H54 (cell line): Measurements from ENCODE around the gene SPTY2D1.
A peak's percentile ranks its signal among the peaks of the same experiment; 100 is the strongest.
"Not testable (repeated sequence)": the region's sequence is repeated elsewhere in the genome, so short reads cannot be mapped to it uniquely, and the experiment has no call there.

Experiments used
- DNase-seq: peaks from one replicate; pipeline ENCODE4 v3.0.0; 2011; ENCODE audit warnings: low spot score, mixed read lengths; ENCODE audit not compliant: insufficient read length
- FAIRE-seq: peaks from 3 replicates; lab custom pipeline; 2011; peaks lifted over from hg19 to GRCh38; lab: Jason Lieb, UNC
- POLR2A ChIP-seq: IDR thresholded peaks from 2 replicates; pipeline ENCODE4 v1.6.1; 2011; ENCODE audit warnings: low read depth, mild to moderate bottlenecking, low read length

SPTY2D1 gene

DNA sequence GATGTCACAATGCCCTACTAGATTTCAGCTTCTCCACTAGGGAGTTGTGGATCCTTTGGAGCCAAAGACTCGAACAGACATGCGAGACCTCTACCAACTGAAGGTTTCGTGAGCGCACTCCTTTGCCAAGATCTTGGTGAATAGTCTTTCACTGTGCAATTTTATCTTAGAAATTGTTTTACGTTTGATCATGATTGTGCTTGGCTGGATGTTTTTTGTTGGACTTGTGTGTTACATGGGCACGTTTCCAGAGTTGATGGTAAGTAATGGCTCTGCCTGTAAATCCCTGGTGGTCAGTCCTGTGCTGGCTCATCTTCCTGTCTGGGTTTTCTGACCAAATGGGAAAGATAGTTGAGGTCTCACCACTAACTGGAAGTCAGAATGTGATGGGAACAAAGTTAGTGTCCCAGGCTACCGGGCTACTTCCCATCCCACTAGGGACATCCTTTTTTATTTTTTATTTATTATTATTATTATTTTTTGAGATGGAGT is 34.4 kb downstream of the SPTY2D1 start, which contains the start of gene MISFA:
Gene MISFA (plus strand): TSS at position 51 of the 492 bp plus-strand sequence. CDS start 140 bp downstream, at position 191.
- no peak for DNase-seq
- TF ChIP-seq POLR2A: no peak
- FAIRE-seq: no peak

DNA sequence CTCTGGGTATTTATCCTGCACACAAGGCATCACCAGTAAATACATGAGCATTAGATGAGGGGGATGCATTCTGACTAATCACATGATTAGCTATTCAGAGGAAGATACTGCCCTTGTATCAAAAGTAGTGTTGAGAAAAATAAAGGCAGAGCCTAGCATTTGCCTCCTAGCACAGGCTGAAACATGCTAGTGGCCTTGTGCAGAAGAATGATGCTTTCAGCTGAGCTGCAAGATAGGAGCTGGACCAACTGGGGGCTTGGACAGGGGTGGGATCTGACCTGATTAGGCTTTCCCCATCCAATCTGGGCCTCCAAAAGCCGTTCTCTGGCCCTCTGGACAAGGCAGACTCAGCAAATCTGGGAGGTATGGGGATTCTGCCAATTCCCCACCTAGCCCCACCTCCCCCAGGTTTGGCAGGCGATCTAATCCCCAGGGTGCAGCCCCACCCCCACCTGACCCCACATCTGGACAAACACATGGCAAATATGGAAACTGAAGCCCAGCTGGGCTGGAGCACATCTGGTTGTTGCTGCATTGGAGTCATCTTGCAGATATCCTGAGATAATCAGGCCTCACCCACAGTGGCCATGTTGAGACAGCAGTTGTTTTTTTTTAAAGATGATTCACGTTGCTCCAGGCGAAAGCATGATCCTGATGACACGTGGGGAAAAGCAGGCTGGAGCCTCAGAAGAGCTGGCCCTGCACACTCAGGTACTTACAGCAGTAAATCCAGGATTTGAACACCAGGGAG is 39.0 kb downstream of the SPTY2D1 start:
- no peak for TF ChIP-seq POLR2A
- FAIRE-seq (no peak), DNase-seq (peak; percentile 53)

DNA sequence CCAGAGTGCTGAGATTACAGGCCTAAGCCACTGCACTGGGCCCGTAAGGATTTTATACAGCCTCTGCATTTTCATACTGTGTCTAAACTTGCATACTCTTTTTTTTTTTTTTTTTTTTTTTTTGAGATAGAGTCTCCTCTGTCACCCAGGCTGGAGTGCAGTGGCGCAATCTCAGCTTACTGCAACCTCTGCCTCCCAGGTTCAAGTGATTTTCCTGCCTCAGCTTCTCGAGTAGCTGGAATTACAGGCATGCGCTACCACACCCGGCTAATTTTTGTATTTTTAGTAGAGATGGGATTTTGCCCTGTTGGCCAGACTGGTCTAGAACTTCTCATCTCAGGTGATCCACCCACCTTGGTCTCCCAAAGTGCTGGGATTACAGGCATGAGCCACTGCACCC is 40.1 kb downstream of the SPTY2D1 start:
- DNase-seq, FAIRE-seq: not testable (repeated sequence)

DNA sequence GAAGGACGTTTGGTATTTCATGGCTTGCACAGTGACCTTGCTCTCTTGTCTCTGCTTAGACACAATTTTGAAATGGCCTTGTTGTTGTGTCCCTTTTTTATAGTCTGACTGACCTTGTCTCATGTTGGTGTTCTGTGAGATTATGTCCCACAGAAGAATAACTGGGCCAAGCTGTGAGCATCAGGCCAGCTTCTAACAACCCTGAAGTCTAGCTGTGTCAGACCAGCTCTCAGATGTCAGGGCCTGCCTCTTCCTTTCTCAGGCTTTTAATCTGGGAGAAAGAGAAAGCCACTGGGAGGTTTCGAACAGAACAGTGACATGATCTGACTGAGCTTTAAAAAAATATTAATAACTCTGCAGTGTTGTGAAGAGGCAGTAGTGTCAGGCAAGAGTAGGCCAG is 43.6 kb downstream of the SPTY2D1 start:
- no peak for TF ChIP-seq POLR2A
- FAIRE-seq (no peak), DNase-seq (no peak)

DNA sequence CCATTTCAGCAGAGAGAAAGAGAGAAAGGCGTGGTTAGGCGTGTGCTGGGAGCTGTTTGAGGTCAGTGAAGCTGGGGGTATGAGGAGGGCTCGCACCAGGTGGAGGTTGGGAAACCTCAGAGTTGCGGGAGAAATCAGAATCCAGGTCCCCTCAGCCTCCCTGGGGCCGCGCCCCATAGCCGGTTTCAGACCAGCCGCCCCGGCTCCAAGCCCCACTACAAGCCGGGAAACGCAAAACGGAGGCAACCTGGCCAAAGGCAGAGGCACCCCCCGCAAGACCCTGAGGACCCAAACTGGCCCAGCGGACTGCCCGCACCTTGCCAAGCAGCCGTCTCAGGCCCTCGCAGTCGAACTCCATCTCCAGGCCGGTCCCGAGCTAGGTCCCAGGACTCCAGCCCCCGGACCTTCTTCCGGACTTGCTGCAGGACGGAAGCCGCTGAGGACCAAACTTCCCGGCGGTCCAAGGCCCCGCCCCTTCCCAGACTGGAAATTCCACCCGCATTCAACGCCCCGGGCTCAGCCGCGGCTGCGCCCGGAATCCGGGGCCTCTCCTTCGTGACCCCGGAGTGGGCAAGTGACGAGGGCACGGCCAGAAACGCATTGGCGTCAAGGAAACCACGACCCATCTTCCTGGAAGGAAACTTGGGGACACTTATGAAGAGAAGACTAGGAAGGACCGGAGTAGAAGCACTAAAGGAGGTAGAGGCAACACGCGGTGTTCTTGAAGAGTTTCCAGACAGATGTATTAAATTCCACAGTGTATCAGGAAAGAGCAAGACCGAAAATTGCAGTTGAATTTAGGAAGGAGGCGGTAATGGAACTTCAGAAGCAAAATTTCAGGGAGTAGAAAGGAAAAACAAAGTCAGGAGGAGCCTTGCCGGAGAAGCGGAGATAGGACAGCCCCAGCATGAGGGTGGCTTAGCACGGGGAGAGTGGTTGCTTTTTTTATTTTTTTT is 45.6 kb downstream of the SPTY2D1 start, which contains the start of gene UEVLD:
Gene UEVLD (minus strand): TSS at position 438 of the 956 bp plus-strand sequence. CDS start 80 bp downstream, at position 358.
- peak; percentile 86 for TF ChIP-seq POLR2A
- DNase-seq (peak; percentile 88), FAIRE-seq (no peak)

DNA sequence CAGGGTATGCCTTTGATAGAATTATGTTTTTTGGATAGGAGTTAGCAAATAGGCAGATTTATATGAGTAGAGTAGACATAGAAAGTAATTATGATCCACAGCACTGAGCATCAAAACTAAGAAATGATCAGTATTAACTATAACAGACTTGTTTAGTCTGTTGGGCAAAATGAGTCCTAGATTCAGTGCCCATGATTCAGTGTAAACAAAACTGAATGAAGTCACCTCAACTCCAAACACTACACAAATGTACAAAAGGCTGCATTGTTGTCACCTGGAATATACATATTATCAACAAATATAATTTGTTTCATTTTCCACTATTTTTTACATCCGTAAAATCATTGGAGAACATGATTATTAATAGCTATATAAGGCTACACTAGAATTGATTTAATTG is 52.3 kb downstream of the SPTY2D1 start:
- no peak for TF ChIP-seq POLR2A
- DNase-seq (no peak), FAIRE-seq (no peak)

DNA sequence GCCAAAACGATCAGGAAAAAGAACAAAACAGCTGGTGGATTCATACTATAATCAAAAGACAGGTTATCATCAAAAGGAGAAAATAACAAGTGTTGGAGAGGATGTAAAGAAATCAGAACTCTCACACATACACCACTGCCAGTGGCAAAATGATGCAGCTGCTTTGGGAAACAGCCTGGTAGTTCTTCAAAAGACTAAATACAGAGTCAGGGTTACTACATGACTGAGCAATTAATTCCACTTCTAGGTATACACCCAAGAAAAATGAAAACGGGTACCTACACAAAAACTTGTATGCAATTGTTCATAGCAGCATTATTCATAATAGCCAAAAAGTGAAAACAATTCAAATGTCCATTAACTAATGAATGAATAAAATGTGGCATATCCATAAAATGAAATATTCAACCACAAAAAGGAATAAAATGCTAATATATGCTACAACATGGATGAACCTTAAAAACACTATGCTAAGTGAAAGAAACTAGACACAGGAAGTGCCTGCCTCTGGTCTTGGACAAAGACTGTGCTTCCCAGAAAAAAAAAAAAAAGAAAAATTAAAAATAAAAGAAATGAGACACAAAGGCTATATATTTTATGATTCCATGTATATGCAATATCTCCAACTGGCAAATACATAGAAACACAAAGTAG is 53.9 kb downstream of the SPTY2D1 start:
- no peak for TF ChIP-seq POLR2A
- DNase-seq (no peak), FAIRE-seq (no peak)

DNA sequence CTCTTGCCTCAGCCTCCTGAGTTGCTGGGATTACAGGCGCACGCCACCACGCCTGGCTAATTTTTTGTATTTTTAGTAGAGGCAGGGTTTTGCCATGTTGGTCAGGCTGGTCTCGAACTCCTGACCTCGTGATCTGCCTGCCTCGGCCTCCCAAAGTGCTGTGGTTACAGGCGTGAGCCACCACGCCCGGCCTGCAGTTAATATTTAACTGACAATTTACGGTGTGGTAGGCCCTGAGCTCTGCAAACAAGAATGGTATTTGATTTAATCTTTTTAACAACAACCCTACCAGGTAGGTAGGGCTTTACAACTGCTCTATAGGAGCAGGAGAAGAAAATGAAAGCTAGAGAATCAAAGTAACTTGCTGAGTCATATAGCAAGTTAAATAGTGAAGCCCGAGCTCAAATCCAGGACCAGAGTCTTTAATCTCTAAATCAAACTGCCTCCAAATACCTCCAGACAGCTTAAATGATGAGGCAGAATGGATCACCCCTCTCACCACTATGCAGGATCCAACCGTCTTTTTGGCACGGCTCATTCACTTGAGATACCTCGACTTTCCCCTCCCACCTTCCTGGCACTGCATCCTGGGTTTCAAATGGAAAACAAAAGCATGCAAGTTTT is 55.1 kb downstream of the SPTY2D1 start:
- DNase-seq (no peak), FAIRE-seq (no peak)
- TF ChIP-seq POLR2A: no peak

DNA sequence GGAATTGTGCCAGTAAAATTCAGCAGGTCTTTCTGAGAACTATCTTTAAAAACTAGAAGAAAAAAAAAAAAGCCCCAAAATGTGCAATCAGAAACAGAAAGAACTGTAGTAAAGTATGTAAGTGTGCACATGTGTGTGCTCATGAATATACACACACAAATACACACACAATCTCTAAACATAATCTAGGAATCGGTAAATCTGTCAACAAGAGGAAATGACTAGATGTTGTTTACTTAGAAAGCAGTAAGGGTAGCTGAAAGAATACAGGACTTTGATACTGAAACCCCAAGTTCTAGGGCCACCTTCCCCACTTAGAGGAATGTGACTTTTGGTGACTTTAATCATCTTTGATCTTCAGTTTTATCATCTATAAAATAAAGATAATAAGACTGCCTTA is 58.8 kb downstream of the SPTY2D1 start:
- FAIRE-seq: no peak
- no peak for DNase-seq
- no peak for TF ChIP-seq POLR2A

DNA sequence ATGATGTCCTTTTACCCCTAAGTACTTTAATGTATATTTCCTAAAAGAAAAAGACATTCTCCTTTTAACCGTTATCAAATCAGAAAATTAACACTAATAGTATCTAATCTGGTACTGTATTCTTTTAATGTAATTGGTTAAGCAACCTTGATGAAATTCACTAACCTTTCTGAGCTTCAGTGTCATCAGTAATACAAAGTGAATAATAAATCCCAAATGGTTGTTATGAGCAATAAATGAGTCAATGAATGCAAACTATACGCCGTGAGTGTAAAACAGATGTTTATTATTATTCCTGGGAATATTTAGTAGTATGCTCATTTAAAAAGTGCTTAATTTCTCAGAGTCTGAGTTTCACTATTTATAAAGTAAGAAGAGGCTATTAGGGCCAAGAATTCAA is 67.1 kb downstream of the SPTY2D1 start:
- FAIRE-seq (no peak), DNase-seq (no peak)
- no peak for TF ChIP-seq POLR2A

DNA sequence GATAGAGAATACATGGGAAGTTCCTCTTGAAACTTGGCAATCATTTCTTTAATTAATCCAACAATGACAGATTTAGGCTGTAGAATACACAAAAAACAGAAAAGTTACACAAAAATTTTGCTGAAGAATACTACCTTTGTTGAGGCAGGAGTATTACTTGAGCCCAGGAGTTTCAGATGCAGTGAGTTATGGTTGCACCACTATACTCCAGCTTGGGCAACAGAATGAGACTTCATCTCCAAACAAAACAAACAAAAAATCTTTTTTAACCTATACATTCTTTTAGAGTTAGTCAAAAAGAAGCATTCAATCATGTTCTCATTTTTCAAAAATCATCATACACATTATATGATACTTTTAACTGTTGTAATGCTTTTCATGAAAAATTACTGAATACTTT is 67.7 kb downstream of the SPTY2D1 start:
- no peak for FAIRE-seq
- DNase-seq: no peak
- TF ChIP-seq POLR2A: no peak

DNA sequence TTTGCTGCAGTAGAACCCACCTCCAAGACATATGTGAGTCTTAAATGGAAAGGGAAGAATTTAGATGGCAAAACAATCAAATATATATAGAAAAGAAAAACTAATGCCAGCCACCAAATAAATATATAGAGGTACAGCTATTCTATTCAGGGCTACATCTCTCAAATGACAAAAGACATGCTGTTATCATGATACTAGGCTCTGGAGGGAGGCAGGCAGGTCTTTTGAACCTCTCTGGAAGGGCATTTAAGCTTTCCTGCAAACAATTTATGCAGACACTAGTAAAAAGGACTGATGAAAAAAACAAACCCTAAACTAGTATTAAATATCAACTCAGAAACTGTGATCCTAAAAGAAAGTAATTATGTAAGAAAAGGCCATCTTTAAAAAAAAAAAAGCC is 70.0 kb downstream of the SPTY2D1 start:
- FAIRE-seq (no peak), DNase-seq (no peak)
- no peak for TF ChIP-seq POLR2A

DNA sequence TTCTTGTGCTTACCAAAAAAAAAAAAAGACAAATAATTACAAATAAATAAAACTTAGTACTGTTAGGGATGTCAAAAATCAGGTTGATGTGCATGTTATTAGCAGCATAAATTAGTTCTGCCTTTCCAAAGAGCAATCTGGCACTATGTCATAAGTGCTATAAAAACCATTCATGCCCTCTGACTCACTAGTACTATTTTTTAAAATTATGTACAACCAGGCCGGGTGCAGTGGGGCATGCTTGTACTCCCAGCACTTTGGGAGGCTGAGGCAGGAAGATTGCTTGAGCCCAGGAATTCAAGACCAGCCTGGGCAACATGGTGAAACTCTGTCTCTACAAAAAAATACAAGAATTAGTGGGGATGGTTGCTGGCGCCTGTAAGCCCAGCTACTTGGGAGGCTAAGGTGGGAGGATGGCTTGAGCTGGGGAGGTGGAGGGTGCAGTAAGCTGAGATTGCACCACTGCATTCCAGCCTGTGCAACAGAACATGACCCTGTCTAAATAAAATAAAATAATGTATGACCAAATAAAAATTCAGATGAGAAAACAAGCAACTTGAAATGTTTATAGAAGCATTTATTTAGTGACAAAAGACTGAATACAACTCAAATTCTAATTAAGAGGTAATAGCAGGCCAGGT is 70.9 kb downstream of the SPTY2D1 start:
- TF ChIP-seq POLR2A: no peak
- DNase-seq: no peak
- FAIRE-seq: no peak
